ENCODE data around the gene SUGCT.

Gene SUGCT

GRCh38 chr7:40882071-40882658 lies 747.4 kb downstream of the SUGCT start:
- H3K4me3 ChIP-seq (ENCODE audit: low read depth, low read length): no peak overlapping the region
- DNase-seq (ENCODE audit: low read depth): no peak
- TF ChIP-seq, protein P1, sequence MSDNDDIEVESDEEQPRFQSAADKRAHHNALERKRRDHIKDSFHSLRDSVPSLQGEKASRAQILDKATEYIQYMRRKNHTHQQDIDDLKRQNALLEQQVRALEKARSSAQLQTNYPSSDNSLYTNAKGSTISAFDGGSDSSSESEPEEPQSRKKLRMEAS (IDR thresholded peaks at IDR 0.05; ENCODE audit: low read depth, low read length): no peak
- TF ChIP-seq POLR2A (IDR thresholded peaks at IDR 0.05; ENCODE audit: extremely low read depth, insufficient read length) (no peak), CTCF (IDR thresholded peaks at IDR 0.05; ENCODE audit: low read depth, low read length) (no peak), MYC (IDR thresholded peaks at IDR 0.05; ENCODE audit: low read depth, low read length) (no peak)

DNA sequence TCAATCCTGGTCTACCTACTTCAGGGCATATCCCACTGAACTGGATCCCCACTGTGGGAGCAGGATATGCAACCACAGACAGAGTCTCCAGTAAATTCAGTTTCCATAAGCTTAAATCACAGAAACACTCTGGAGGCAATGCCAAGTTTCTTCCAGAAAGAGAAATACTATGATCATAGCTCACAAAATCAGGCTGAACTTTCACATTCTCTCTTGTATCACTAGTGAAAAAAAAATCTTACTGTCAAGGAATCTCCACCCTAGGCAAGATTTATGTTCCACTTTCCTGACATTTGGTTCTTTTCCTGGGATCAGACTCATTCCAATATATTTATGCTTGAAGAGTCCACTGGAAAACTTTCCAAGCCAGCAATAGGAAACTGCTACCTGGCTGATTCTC lies 749.0 kb downstream of the SUGCT start:
- no peak for TF ChIP-seq POLR2A (IDR thresholded peaks at IDR 0.05; ENCODE audit: extremely low read depth, insufficient read length)
- no peak for TF ChIP-seq CTCF (IDR thresholded peaks at IDR 0.05; ENCODE audit: low read depth, low read length)
- TF ChIP-seq MYC (IDR thresholded peaks at IDR 0.05; ENCODE audit: low read depth, low read length): no peak
- TF ChIP-seq, protein P1 (IDR thresholded peaks at IDR 0.05; ENCODE audit: low read depth, low read length): no peak
- DNase-seq (ENCODE audit: low read depth): no peak
- H3K4me3 ChIP-seq (ENCODE audit: low read depth, low read length): no peak overlapping the region

GRCh38 chr7:40884241-40884640 lies 749.4 kb downstream of the SUGCT start:
- DNase-seq (ENCODE audit: low read depth): no peak
- TF ChIP-seq POLR2A (IDR thresholded peaks at IDR 0.05; ENCODE audit: extremely low read depth, insufficient read length) (no peak), CTCF (IDR thresholded peaks at IDR 0.05; ENCODE audit: low read depth, low read length) (no peak), MYC (IDR thresholded peaks at IDR 0.05; ENCODE audit: low read depth, low read length) (no peak)
- TF ChIP-seq, protein P1 (IDR thresholded peaks at IDR 0.05; ENCODE audit: low read depth, low read length): no peak
- H3K4me3 ChIP-seq (ENCODE audit: low read depth, low read length): no peak overlapping the region

- peak; percentile 19 for DNase-seq (ENCODE audit: low read depth)
- no peak for TF ChIP-seq POLR2A (IDR thresholded peaks at IDR 0.05; ENCODE audit: extremely low read depth, insufficient read length)
- TF ChIP-seq, protein P1 (IDR thresholded peaks at IDR 0.05; ENCODE audit: low read depth, low read length): no peak
- TF ChIP-seq MYC (IDR thresholded peaks at IDR 0.05; ENCODE audit: low read depth, low read length): no peak
Observed at GRCh38 chr7:40885503-40885902, 750.7 kb downstream of the SUGCT start.

GRCh38 chr7:40887099-40887498 lies 752.3 kb downstream of the SUGCT start:
- H3K4me3 ChIP-seq (ENCODE audit: low read depth, low read length): no peak overlapping the region
- no peak for DNase-seq (ENCODE audit: low read depth)
- TF ChIP-seq, protein P1 (IDR thresholded peaks at IDR 0.05; ENCODE audit: low read depth, low read length): no peak
- TF ChIP-seq MYC (IDR thresholded peaks at IDR 0.05; ENCODE audit: low read depth, low read length) (no peak), POLR2A (IDR thresholded peaks at IDR 0.05; ENCODE audit: extremely low read depth, insufficient read length) (no peak), CTCF (IDR thresholded peaks at IDR 0.05; ENCODE audit: low read depth, low read length) (no peak)

More at GRCh38 chr7:40885503-40885902, 750.7 kb downstream of the SUGCT start:
- H3K4me3 ChIP-seq (ENCODE audit: low read depth, low read length): no peak overlapping the region

GRCh38 chr7:40888499-40888898 lies 753.7 kb downstream of the SUGCT start:
- DNase-seq (ENCODE audit: low read depth): no peak
- TF ChIP-seq CTCF (IDR thresholded peaks at IDR 0.05; ENCODE audit: low read depth, low read length) (no peak), MYC (IDR thresholded peaks at IDR 0.05; ENCODE audit: low read depth, low read length) (no peak), POLR2A (IDR thresholded peaks at IDR 0.05; ENCODE audit: extremely low read depth, insufficient read length) (no peak)
- TF ChIP-seq, protein P1 (IDR thresholded peaks at IDR 0.05; ENCODE audit: low read depth, low read length): no peak
- no peak overlapping the region for H3K4me3 ChIP-seq (ENCODE audit: low read depth, low read length)
